Stomach (tissue), 9 donors: Measurements from ENCODE around the gene DRAM1. TPM values are rescaled to one million over a fixed set of nuclear protein-coding genes. Genes with fewer than 3 reads are reported as not detected.

Source experiments
- DNase-seq, 2 donors: peaks; one replicate each; pipeline versions ENCODE4 v3.0.0 to v3.0.0-alpha.2; 2013 to 2019
- H3K27ac ChIP-seq, 5 donors: fragments of 200-600 bp in 4 of 5; sonication (generic) in 4 of 5; one replicate each; pipeline ENCODE4 v1.5.1; 2013 to 2019; ENCODE audit warnings: mild to moderate bottlenecking in 1 of 5, moderate library complexity in 1 of 5
- H3K27me3 ChIP-seq, 3 donors: fragments of 200-600 bp; sonication (generic); one replicate each; pipeline ENCODE4 v1.5.1; 2017 to 2019; ENCODE audit warnings: mixed run types in 1 of 3
- H3K36me3 ChIP-seq, 4 donors: fragments of 200-600 bp; sonication (generic); 1 replicate in 3 of 4; 2 replicates in 1 of 4; pipeline ENCODE4 v1.5.1; 2016 to 2019
- H3K4me1 ChIP-seq, 4 donors: fragments of 200-600 bp; sonication (generic); one replicate each; pipeline ENCODE4 v1.5.1; 2016 to 2019
- H3K4me3 ChIP-seq, 4 donors: fragments of 200-600 bp; sonication (generic) in 3 of 4; one replicate each; pipeline ENCODE4 v1.5.1; 2016 to 2019; ENCODE audit warnings: mild to moderate bottlenecking in 1 of 4
- H3K9me3 ChIP-seq, 4 donors: fragments of 200-600 bp; sonication (generic); one replicate each; pipeline ENCODE4 v1.5.1; 2016 to 2019
- EP300 ChIP-seq: sonication (generic); formaldehyde crosslinking; IDR thresholded peaks from one replicate; pipeline ENCODE4 v1.6.1; 2017; ENCODE audit warnings: antibody characterized with exemption
- POLR2A ChIP-seq, 4 donors: fragments of 450-650 bp; IDR thresholded peaks; one replicate each; pipeline ENCODE4 v1.6.1; 2016; ENCODE audit warnings: antibody characterized with exemption in 4 of 4, control low read depth in 2 of 4, mild to moderate bottlenecking in 1 of 4, moderate library complexity in 1 of 4
- POLR2AphosphoS5 ChIP-seq, 3 donors: sonication (generic); formaldehyde crosslinking; IDR thresholded peaks; one replicate each; pipeline ENCODE4 v1.6.1; 2016; ENCODE audit warnings: antibody characterized with exemption in 3 of 3
- WGBS, 5 donors: extraction: QIAGEN DNeasy Blood & Tissue Kit in 3 of 5; methylation state at CpG; one replicate each; pipeline versions ENCODE4 v1.1.5 to v1.1.7; 2013 to 2018; 5-methylcytosine and 5-hydroxymethylcytosine counted together
- intact Hi-C: fragments of 100-400 bp; cut with DNase I; formaldehyde crosslinking; loops from one replicate; pipeline ENCODE4 v1.15.1; 2023; ENCODE audit warnings: low total_unique reads
- polyA plus RNA-seq, 3 donors: library from polyadenylated mRNA; stranded (reverse); fragments of 200-250 nt; gene quantifications; one replicate each; pipeline ENCODE4 v1.2.3, GENCODE V29; 2013
- small RNA-seq, 4 donors: library from RNA; depleted of rRNA; stranded (forward); fragments of <200 nt; gene quantifications; one replicate each; pipeline ENCODE3, GENCODE V24; 2016
- total RNA-seq, 5 donors: library from RNA; depleted of rRNA; stranded (reverse); fragments of >200 nt; gene quantifications; one replicate each; pipeline versions ENCODE4 v1.1.0 to v1.2.3, GENCODE V29; 2014 to 2016
- TF ChIP-seq, protein P1 (sequence below), 7 experiments: fragments of 450-650 bp in 4 of 7; fragments of 200-600 bp in 3 of 7; sonication (generic) in 3 of 7; IDR thresholded peaks; one replicate each; pipeline ENCODE4 v1.5.1; 2016 to 2019; ENCODE audit warnings: antibody characterized with exemption in 7 of 7, control low read depth in 2 of 7, mild to moderate bottlenecking in 1 of 7
- donor health status: healthy with polysubstance abuse.
- donor health status: Bipolar disorder and iron deficiency.
- donor health status: healthy.

Gene DRAM1
- total and polyA plus RNA-seq, 8 donors, result 0.89 to 71.8 (median 13.6) TPM

DNA sequence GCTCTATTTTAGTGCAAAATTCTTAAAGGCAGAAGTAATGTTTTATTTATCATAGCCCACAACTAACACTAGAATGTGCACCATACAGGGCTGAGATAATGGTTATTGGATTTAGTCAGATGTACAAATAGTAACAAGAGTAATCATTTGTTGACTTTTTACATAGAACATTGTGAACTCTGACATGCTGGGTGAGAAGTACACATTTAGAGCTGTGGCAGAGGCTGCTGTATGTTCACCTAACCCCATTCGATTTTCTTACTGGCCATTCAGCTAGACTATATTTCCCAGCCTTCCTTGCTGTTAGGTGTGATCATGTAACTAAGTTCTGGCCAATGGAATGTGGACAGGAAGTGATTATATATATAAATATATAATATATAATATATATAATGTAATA lies 89.1 kb downstream of the DRAM1 start:
- Histone ChIP-seq H3K9me3 (peaks cover 0 to 3% (median 0%) of the 10 kb centered on the region in 4 donors), H3K4me3 (no peak overlapping the region), H3K27ac (no peak overlapping the region), H3K27me3 (no peaks in the 10 kb centered on the region), H3K36me3 (no peaks in the 10 kb centered on the region), H3K4me1 (no peaks in the 10 kb centered on the region)
- intact Hi-C loops, result no loop called here
- TF ChIP-seq POLR2AphosphoS5 (IDR thresholded peaks at IDR 0.05) (no peak), POLR2A (IDR thresholded peaks at IDR 0.05) (no peak), EP300 (no peak)
- TF ChIP-seq, protein P1, sequence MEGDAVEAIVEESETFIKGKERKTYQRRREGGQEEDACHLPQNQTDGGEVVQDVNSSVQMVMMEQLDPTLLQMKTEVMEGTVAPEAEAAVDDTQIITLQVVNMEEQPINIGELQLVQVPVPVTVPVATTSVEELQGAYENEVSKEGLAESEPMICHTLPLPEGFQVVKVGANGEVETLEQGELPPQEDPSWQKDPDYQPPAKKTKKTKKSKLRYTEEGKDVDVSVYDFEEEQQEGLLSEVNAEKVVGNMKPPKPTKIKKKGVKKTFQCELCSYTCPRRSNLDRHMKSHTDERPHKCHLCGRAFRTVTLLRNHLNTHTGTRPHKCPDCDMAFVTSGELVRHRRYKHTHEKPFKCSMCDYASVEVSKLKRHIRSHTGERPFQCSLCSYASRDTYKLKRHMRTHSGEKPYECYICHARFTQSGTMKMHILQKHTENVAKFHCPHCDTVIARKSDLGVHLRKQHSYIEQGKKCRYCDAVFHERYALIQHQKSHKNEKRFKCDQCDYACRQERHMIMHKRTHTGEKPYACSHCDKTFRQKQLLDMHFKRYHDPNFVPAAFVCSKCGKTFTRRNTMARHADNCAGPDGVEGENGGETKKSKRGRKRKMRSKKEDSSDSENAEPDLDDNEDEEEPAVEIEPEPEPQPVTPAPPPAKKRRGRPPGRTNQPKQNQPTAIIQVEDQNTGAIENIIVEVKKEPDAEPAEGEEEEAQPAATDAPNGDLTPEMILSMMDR (IDR thresholded peaks at IDR 0.05), result no peak
- 26 to 67% (median 39%) methylated on average over 1 of the region's 1 CpG for WGBS, 5 donors
- DNase-seq, result peak in 1 of 2 donors; percentile 7

DNA sequence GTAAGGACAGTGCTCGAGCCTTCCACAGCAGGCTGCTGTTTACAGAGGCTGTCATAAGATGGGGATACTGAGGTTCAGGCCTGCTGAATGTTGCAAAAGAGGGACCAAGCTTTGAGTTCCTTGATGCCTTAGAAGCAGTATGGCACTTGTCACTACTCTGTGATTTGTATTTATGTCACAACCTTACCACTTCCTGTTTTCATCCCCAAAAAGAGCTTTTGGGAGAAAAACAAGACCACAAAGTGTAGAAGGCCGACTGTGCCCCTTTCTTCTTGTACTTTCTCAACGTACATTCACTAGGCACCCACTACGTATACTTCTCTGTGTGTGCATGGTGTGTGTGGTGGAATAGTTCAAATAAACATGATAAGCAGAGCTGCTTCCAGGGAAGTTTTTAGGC lies 90.1 kb downstream of the DRAM1 start:
- Histone ChIP-seq H3K4me1 (no peaks in the 10 kb centered on the region), H3K4me3 (no peak overlapping the region), H3K9me3 (peaks cover 0 to 4% (median 0%) of the 10 kb centered on the region in 4 donors), H3K27ac (no peak overlapping the region), H3K36me3 (no peaks in the 10 kb centered on the region), H3K27me3 (no peaks in the 10 kb centered on the region)
- intact Hi-C loops, result no loop called here
- DNase-seq, result peak in 1 of 2 donors; percentile 24
- TF ChIP-seq POLR2A (IDR thresholded peaks at IDR 0.05), result no peak
- TF ChIP-seq, protein P1 (IDR thresholded peaks at IDR 0.05), result no peak
- TF ChIP-seq EP300, result no peak
- TF ChIP-seq POLR2AphosphoS5 (IDR thresholded peaks at IDR 0.05), result no peak
- WGBS, 5 donors, result 43 to 67% (median 57%) methylated on average over 4 of the region's 4 CpGs

DNA sequence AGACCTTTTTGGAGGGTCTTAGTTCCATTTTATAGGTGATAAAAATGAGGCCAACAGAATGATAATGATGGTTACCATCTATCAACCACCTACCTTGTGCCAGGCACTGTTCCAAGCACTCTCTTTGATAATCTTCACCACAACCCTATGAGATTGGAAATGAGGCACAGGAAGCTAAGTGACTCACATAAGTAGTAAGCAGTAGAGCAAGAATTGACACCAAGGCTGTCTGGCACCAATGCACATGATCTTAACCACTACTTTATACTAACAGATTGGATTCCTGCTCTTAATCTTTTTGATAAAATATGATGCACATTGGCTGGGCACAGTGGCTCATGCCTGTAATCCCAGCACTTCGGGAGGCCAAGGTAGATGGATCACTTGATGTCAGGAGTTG lies 91.4 kb downstream of the DRAM1 start:
- no peak for DNase-seq
- no peak overlapping the region for H3K27ac ChIP-seq
- TF ChIP-seq POLR2AphosphoS5 (IDR thresholded peaks at IDR 0.05) (no peak), EP300 (no peak), POLR2A (IDR thresholded peaks at IDR 0.05) (no peak)
- TF ChIP-seq, protein P1 (IDR thresholded peaks at IDR 0.05), result no peak
- H3K27me3 ChIP-seq, result no peaks in the 10 kb centered on the region
- no peaks in the 10 kb centered on the region for H3K36me3 ChIP-seq
- intact Hi-C loops, result no loop called here
- 80 to 90% (median 86%) methylated on average over 1 of the region's 1 CpG for WGBS, 5 donors
- no peaks in the 10 kb centered on the region for H3K4me1 ChIP-seq
- H3K9me3 ChIP-seq, result peaks cover 0 to 4% (median 0%) of the 10 kb centered on the region in 4 donors
- H3K4me3 ChIP-seq, result no peak overlapping the region

Small RNA genes lying within 50 kb of the gene (small RNA-seq; reads per million reads assigned to genes)
- gene RNA5SP369, result 0 reads per million in 4 donors
- gene RNU6-1183P, result 0 reads per million in 4 donors

Other genes starting within 250 kb of the DRAM1 start
- 100 to 1,000 TPM in 2 of 5 donors, 10 to 100 TPM in 3; 71.9 to 618 (median 94.5) TPM for gene CHPT1, start 179.9 kb upstream of the DRAM1 start, total RNA-seq
- gene CHPT1, start 179.9 kb upstream of the DRAM1 start, polyA plus RNA-seq, result 10 to 100 TPM; 34.2 to 53.9 (median 47.2) TPM
- under 1 TPM in 1 of 5 donors, not detected in 4; 0.89 TPM for gene SYCP3, start 138.1 kb upstream of the DRAM1 start, total RNA-seq
- gene SYCP3, start 138.1 kb upstream of the DRAM1 start, polyA plus RNA-seq, result under 1 TPM in 1 of 3 donors, not detected in 2; 0.28 TPM
- gene GNPTAB, start 46.6 kb upstream of the DRAM1 start, total RNA-seq, result 10 to 100 TPM; 15.8 to 63.2 (median 42.0) TPM
- 10 to 100 TPM in 2 of 3 donors, 1 to 10 TPM in 1; 8.9 to 12.6 (median 11.5) TPM for gene GNPTAB, start 46.6 kb upstream of the DRAM1 start, polyA plus RNA-seq
- 100 to 1,000 TPM in 1 of 5 donors, 10 to 100 TPM in 3, not detected in 1; 48.7 to 222 (median 74.9) TPM for gene WASHC3, start 184.4 kb downstream of the DRAM1 start, total RNA-seq
- gene WASHC3, start 184.4 kb downstream of the DRAM1 start, polyA plus RNA-seq, result 10 to 100 TPM; 49.1 to 55.3 (median 52.7) TPM
- 10 to 100 TPM in 4 of 5 donors, 1 to 10 TPM in 1; 7.8 to 76.4 (median 12.6) TPM for gene NUP37, start 242.5 kb downstream of the DRAM1 start, total RNA-seq
- gene NUP37, start 242.5 kb downstream of the DRAM1 start, polyA plus RNA-seq, result 10 to 100 TPM; 15.0 to 19.3 (median 16.2) TPM
- 10 to 100 TPM in 1 of 5 donors, 1 to 10 TPM in 3, not detected in 1; 1.4 to 10.5 (median 2.4) TPM for gene PARPBP, start 242.6 kb downstream of the DRAM1 start, total RNA-seq
- 1 to 10 TPM; 1.8 to 4.9 (median 2.5) TPM for gene PARPBP, start 242.6 kb downstream of the DRAM1 start, polyA plus RNA-seq